Type B pancreatic cell (in vitro differentiated cells): Measurements from ENCODE around the gene ADSL. TPM values are rescaled to one million over a fixed set of nuclear protein-coding genes. Genes with fewer than 3 reads are reported as not detected.

Experiments used
- DNase-seq: peaks from one replicate; pipeline ENCODE4 v3.0.0; 2021; ENCODE audit warnings: mixed read lengths; ENCODE audit not compliant: unreplicated experiment; ENCODE audit errors: extremely low spot score
- H3K27ac Mint-ChIP-seq: 2 replicates; pipeline ENCODE4 v1.8.0; 2021; ENCODE audit warnings: mild to moderate bottlenecking, mixed read lengths
- H3K27me3 Mint-ChIP-seq: 2 replicates; pipeline ENCODE4 v1.8.0; 2021; ENCODE audit warnings: mixed read lengths
- H3K36me3 Mint-ChIP-seq: 2 replicates; pipeline ENCODE4 v1.8.0; 2021; ENCODE audit warnings: mixed read lengths
- H3K4me1 Mint-ChIP-seq: one replicate; pipeline ENCODE4 v1.8.0; 2021; ENCODE audit warnings: mixed read lengths; ENCODE audit not compliant: unreplicated experiment
- H3K4me3 Mint-ChIP-seq: 2 replicates; pipeline ENCODE4 v1.8.0; 2021; ENCODE audit warnings: mild to moderate bottlenecking, mixed read lengths
- H3K9me3 Mint-ChIP-seq: 2 replicates; pipeline ENCODE4 v1.8.0; 2021; ENCODE audit warnings: mixed read lengths
- long read RNA-seq: library from polyadenylated mRNA; unstranded; transcript quantifications from one replicate; pipeline ENCODE4 v2.0.0, GENCODE V29; 2020
- total RNA-seq: library from RNA; stranded (reverse); gene quantifications from 2 replicates; pipeline ENCODE4 v1.2.1, GENCODE V29; 2021; ENCODE audit warnings: low replicate concordance
- TF ChIP-seq, protein P1 (sequence below): fragments of 200-600 bp; sonication (generic); conservative IDR thresholded peaks from 2 replicates; pipeline ENCODE4 v1.5.0; 2021; ENCODE audit warnings: antibody characterized with exemption, mild to moderate bottlenecking

Gene ADSL
- total RNA-seq, result 52.2 and 82.8 TPM in 2 replicates
- long read RNA-seq, full-length matches to known transcripts, result 421 of 457 reads
- long read RNA-seq, partial matches to known transcripts, result 4 of 457 reads
- long read RNA-seq, other reads (novel, unspliced or antisense), result 32 of 457 reads

- Mint-ChIP-seq H3K27me3 (no peaks in the 10 kb centered on the region), H3K9me3 (no peaks in the 10 kb centered on the region), H3K4me1 (peaks cover 7% of the 10 kb centered on the region), H3K36me3 (peaks cover 3% of the 10 kb centered on the region), H3K4me3 (peak within 1 kb of the TSS; percentile 99), H3K27ac (peak within 1 kb of the TSS; percentile 98)
- peak; percentile 87 for DNase-seq
- TF ChIP-seq, protein P1, sequence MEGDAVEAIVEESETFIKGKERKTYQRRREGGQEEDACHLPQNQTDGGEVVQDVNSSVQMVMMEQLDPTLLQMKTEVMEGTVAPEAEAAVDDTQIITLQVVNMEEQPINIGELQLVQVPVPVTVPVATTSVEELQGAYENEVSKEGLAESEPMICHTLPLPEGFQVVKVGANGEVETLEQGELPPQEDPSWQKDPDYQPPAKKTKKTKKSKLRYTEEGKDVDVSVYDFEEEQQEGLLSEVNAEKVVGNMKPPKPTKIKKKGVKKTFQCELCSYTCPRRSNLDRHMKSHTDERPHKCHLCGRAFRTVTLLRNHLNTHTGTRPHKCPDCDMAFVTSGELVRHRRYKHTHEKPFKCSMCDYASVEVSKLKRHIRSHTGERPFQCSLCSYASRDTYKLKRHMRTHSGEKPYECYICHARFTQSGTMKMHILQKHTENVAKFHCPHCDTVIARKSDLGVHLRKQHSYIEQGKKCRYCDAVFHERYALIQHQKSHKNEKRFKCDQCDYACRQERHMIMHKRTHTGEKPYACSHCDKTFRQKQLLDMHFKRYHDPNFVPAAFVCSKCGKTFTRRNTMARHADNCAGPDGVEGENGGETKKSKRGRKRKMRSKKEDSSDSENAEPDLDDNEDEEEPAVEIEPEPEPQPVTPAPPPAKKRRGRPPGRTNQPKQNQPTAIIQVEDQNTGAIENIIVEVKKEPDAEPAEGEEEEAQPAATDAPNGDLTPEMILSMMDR, result no peak
Measured at GRCh38 chr22:40346185-40347118, at the start of gene ADSL. Gene ADSL, plus strand, starts transcription at chr22:40346500. Its CDS starts 59 bp downstream, at chr22:40346559.

- H3K27me3 Mint-ChIP-seq, result no peaks in the 10 kb centered on the region
- no peak overlapping the region for H3K27ac Mint-ChIP-seq
- DNase-seq, result no peak
- H3K36me3 Mint-ChIP-seq, result peaks cover 29% of the 10 kb centered on the region
- no peaks in the 10 kb centered on the region for H3K9me3 Mint-ChIP-seq
- no peak overlapping the region for H3K4me3 Mint-ChIP-seq
- H3K4me1 Mint-ChIP-seq, result no peaks in the 10 kb centered on the region
- TF ChIP-seq, protein P1, result no peak
Measured at GRCh38 chr22:40300316-40300715, 46.0 kb upstream of the ADSL start.

- no peaks in the 10 kb centered on the region for H3K9me3 Mint-ChIP-seq
- DNase-seq, result no peak
- H3K4me1 Mint-ChIP-seq, result no peaks in the 10 kb centered on the region
- peaks cover 23% of the 10 kb centered on the region for H3K36me3 Mint-ChIP-seq
- TF ChIP-seq, protein P1, result no peak
- no peak overlapping the region for H3K27ac Mint-ChIP-seq
- no peaks in the 10 kb centered on the region for H3K27me3 Mint-ChIP-seq
- no peak overlapping the region for H3K4me3 Mint-ChIP-seq
Measured at GRCh38 chr22:40300884-40301672, 45.2 kb upstream of the ADSL start.

- Mint-ChIP-seq H3K9me3 (no peaks in the 10 kb centered on the region), H3K27me3 (no peaks in the 10 kb centered on the region), H3K36me3 (peaks cover 17% of the 10 kb centered on the region), H3K27ac (no peak overlapping the region), H3K4me1 (no peaks in the 10 kb centered on the region), H3K4me3 (no peak overlapping the region)
- TF ChIP-seq, protein P1, result no peak
- no peak for DNase-seq
Measured at GRCh38 chr22:40302149-40302548, 44.2 kb upstream of the ADSL start.

DNA sequence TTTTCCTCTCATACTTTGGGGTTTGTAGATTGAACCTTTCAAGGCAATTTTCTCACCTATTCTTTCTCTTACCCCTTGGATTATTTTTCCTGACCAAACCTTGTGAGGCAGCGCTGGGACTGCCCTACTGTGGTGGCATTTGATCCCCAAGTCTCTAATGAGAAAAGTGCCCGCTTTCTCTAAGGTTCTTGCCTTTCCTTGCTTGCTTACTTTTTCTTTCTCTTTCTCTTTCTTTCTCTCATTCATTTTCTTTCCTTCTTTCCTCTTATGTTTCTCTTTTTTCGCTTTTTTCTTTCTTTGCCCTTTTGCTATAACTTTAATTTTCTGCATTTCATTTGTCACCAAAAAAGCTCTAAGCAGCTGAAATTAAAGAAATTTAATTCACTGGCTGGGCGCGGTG is 40.7 kb upstream of the ADSL start:
- Mint-ChIP-seq H3K27ac (no peak overlapping the region), H3K27me3 (no peaks in the 10 kb centered on the region), H3K4me3 (no peak overlapping the region), H3K9me3 (no peaks in the 10 kb centered on the region), H3K4me1 (no peaks in the 10 kb centered on the region), H3K36me3 (peaks cover 25% of the 10 kb centered on the region)
- DNase-seq, result no peak
- TF ChIP-seq, protein P1, result no peak
